ENCODE measurements around the gene ACTL7A.

DNA sequence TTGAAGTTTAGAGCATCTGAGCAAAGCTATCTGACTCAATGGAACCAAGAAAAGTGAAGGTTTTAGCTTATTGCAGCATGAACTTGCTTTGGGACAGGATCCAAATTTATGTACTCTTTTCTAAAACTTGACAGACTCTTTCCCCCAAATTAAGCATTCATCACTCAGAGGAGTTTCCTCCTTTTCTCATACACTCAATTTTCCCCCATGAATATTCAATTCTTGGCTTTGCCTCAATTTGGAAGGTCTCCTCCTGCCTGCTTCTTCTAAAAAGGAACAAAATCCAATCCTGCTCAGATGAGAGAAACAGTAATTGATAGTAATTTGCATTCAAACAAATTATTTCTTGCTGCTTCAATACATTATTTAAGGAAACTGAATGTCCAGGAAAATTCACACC is 5.0 kb downstream of the ACTL7A start:
- TF ChIP-seq POLR2A (IDR thresholded peaks at IDR 0.05; ENCODE audit: low read depth, low read length) (no peak), CEBPB (IDR thresholded peaks at IDR 0.05; ENCODE audit: low read depth, low read length) (no peak), RAD21 (IDR thresholded peaks at IDR 0.05; ENCODE audit: low read length) (no peak), MAZ (IDR thresholded peaks at IDR 0.05; ENCODE audit: borderline replicate concordance, low read depth, low read length) (no peak), CHD1 (IDR thresholded peaks at IDR 0.05; ENCODE audit: low read depth, low read length) (no peak)
- TF ChIP-seq, protein P1, sequence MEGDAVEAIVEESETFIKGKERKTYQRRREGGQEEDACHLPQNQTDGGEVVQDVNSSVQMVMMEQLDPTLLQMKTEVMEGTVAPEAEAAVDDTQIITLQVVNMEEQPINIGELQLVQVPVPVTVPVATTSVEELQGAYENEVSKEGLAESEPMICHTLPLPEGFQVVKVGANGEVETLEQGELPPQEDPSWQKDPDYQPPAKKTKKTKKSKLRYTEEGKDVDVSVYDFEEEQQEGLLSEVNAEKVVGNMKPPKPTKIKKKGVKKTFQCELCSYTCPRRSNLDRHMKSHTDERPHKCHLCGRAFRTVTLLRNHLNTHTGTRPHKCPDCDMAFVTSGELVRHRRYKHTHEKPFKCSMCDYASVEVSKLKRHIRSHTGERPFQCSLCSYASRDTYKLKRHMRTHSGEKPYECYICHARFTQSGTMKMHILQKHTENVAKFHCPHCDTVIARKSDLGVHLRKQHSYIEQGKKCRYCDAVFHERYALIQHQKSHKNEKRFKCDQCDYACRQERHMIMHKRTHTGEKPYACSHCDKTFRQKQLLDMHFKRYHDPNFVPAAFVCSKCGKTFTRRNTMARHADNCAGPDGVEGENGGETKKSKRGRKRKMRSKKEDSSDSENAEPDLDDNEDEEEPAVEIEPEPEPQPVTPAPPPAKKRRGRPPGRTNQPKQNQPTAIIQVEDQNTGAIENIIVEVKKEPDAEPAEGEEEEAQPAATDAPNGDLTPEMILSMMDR (conservative IDR thresholded peaks at IDR 0.05; ENCODE audit: low read depth, low read length), result no peak

All from IMR-90 (cell line).